Measurements from ENCODE around the gene PRKCE.

DNA sequence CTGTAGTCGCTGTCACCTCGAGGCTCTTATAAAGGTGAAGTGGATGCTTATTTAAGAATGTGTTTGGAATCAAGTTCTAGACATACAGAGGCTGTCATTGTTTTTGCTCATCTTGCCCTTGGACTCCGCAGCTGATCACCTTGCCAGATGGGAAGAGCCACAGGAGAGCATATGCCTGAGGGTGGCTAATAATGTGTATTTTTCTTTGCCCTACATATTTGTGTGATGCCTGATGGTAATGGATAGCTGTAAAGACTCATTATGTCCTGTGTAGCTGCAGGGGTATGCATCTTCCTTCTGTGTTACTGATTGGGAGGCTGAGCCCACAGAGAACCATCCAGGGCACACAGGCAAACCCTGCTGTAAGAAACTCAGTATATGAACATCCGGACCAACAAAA is 61.7 kb downstream of the PRKCE start:
- TF ChIP-seq CTCF (IDR thresholded peaks at IDR 0.05; ENCODE audit: poor library complexity) (no peak), EZH2phosphoT487 (IDR thresholded peaks at IDR 0.05; ENCODE audit: low read depth, severe bottlenecking, unreplicated experiment) (no peak)
